MM.1S (cell line): ENCODE data around the gene AP4S1.

Experiments used
- DNase-seq: peaks from one replicate; pipeline ENCODE4 v3.0.0-alpha.2; 2015
- H2AFZ ChIP-seq: fragments of 300-600 bp; sonication (generic); 2 replicates; pipeline ENCODE4 v1.6.0; 2016; ENCODE audit warnings: antibody characterized with exemption, low read length
- H3F3A ChIP-seq: fragments of 300-600 bp; sonication (generic); 2 replicates; pipeline ENCODE4 v1.6.1; 2016; ENCODE audit warnings: mild to moderate bottlenecking, antibody characterized with exemption, low read length, moderate library complexity, mixed read lengths; ENCODE audit not compliant: insufficient read depth
- H3K27ac ChIP-seq: fragments of 300-600 bp; sonication (generic); 2 replicates; pipeline ENCODE4 v1.5.1; 2016; ENCODE audit warnings: mild to moderate bottlenecking, low read length
- H3K27me3 ChIP-seq: fragments of 300-600 bp; sonication (generic); replicated peaks from 2 replicates; pipeline ENCODE4 v1.6.0; 2016; ENCODE audit warnings: low read length; ENCODE audit not compliant: insufficient read depth
- H3K36me3 ChIP-seq: fragments of 300-600 bp; sonication (generic); replicated peaks from 2 replicates; pipeline ENCODE4 v1.6.1; 2016; ENCODE audit warnings: mild to moderate bottlenecking, low read length, mixed read lengths; ENCODE audit not compliant: insufficient read depth
- H3K4me1 ChIP-seq: fragments of 300-600 bp; sonication (generic); 2 replicates; pipeline ENCODE4 v1.6.1; 2016; ENCODE audit warnings: low read length, mixed read lengths
- H3K4me2 ChIP-seq: fragments of 300-600 bp; sonication (generic); 2 replicates; pipeline ENCODE4 v1.6.0; 2016; ENCODE audit warnings: low read depth, low read length
- H3K4me3 ChIP-seq: fragments of 300-600 bp; sonication (generic); 2 replicates; pipeline ENCODE4 v1.5.1; 2016; ENCODE audit warnings: low read length, mixed read lengths
- H3K79me2 ChIP-seq: fragments of 300-600 bp; sonication (generic); 2 replicates; pipeline ENCODE4 v1.6.1; 2016; ENCODE audit warnings: mixed run types, low read length, mixed read lengths
- H3K9ac ChIP-seq: fragments of 300-600 bp; sonication (generic); 2 replicates; pipeline ENCODE4 v1.6.1; 2016; ENCODE audit warnings: low read length, mixed read lengths
- H3K9me2 ChIP-seq: fragments of 300-600 bp; sonication (generic); replicated peaks from 2 replicates; pipeline ENCODE4 v1.6.1; 2016; ENCODE audit warnings: mild to moderate bottlenecking, low read length, mixed read lengths; ENCODE audit not compliant: insufficient read depth
- H3K9me3 ChIP-seq: fragments of 300-600 bp; sonication (generic); replicated peaks from 2 replicates; pipeline ENCODE4 v1.6.1; 2016; ENCODE audit warnings: mild to moderate bottlenecking, low read length, mixed read lengths; ENCODE audit not compliant: insufficient read depth
- H4K20me1 ChIP-seq: fragments of 300-600 bp; sonication (generic); 2 replicates; pipeline ENCODE4 v1.6.1; 2016; ENCODE audit warnings: mild to moderate bottlenecking, low read length, moderate library complexity, mixed read lengths; ENCODE audit not compliant: insufficient read depth
- CTCF ChIP-seq: fragments of 300-600 bp; sonication (generic); IDR thresholded peaks from 2 replicates; pipeline ENCODE4 v1.5.1; 2016; ENCODE audit warnings: antibody characterized with exemption, low read length, mixed read lengths
- EZH2 ChIP-seq: fragments of 300-600 bp; sonication (generic); optimal IDR thresholded peaks from 2 replicates; pipeline ENCODE3; 2017; ENCODE audit warnings: low read depth, mild to moderate bottlenecking, antibody characterized with exemption, low read length, mixed read lengths
- EZH2phosphoT487 ChIP-seq: fragments of 300-600 bp; sonication (generic); IDR thresholded peaks from 2 replicates; pipeline ENCODE4 v1.6.1; 2018; ENCODE audit warnings: antibody characterized with exemption, low read length

Gene AP4S1

GRCh38 chr14:31029016-31029970, 3.8 kb downstream of the AP4S1 start:
- DNase-seq = no peak
- H3K27me3 ChIP-seq = no peaks in the 10 kb centered on the region
- no peak overlapping the region for H3K9ac ChIP-seq
- peaks cover 12% of the 10 kb centered on the region for H3F3A ChIP-seq
- H3K79me2 ChIP-seq = peaks cover 18% of the 10 kb centered on the region
- TF ChIP-seq CTCF = no peak
- TF ChIP-seq EZH2phosphoT487 = no peak
- TF ChIP-seq EZH2 = no peak
- no peak overlapping the region for H2AFZ ChIP-seq
- H3K4me1 ChIP-seq = 0 out of 2 replicates have a peak, but pooled peaks cover 6% of the 10 kb centered on the region
- H4K20me1 ChIP-seq = no peaks in the 10 kb centered on the region
- no peak overlapping the region for H3K4me2 ChIP-seq
- no peaks in the 10 kb centered on the region for H3K9me2 ChIP-seq
- no peak overlapping the region for H3K27ac ChIP-seq
- H3K36me3 ChIP-seq = no peaks in the 10 kb centered on the region
- no peaks in the 10 kb centered on the region for H3K9me3 ChIP-seq
- H3K4me3 ChIP-seq = no peak overlapping the region

- Histone ChIP-seq H3K4me3 (no peak overlapping the region), H3K27me3 (no peaks in the 10 kb centered on the region), H3K79me2 (peaks cover 6% of the 10 kb centered on the region), H3K4me2 (no peak overlapping the region), H2AFZ (no peak overlapping the region), H4K20me1 (no peaks in the 10 kb centered on the region), H3F3A (peaks cover 12% of the 10 kb centered on the region), H3K36me3 (no peaks in the 10 kb centered on the region), H3K4me1 (0 out of 2 replicates have a peak, but pooled peaks cover 6% of the 10 kb centered on the region), H3K27ac (no peak overlapping the region), H3K9ac (no peak overlapping the region), H3K9me2 (no peaks in the 10 kb centered on the region), H3K9me3 (no peaks in the 10 kb centered on the region)
- no peak for DNase-seq
- TF ChIP-seq EZH2 = no peak
Measured at GRCh38 chr14:31030469-31030868, 5.0 kb downstream of the AP4S1 start.

GRCh38 chr14:31036552-31036951, 11.1 kb downstream of the AP4S1 start:
- no peak for TF ChIP-seq EZH2
- no peak for TF ChIP-seq EZH2phosphoT487
- no peak for TF ChIP-seq CTCF
- no peak overlapping the region for H3K27ac ChIP-seq

DNA sequence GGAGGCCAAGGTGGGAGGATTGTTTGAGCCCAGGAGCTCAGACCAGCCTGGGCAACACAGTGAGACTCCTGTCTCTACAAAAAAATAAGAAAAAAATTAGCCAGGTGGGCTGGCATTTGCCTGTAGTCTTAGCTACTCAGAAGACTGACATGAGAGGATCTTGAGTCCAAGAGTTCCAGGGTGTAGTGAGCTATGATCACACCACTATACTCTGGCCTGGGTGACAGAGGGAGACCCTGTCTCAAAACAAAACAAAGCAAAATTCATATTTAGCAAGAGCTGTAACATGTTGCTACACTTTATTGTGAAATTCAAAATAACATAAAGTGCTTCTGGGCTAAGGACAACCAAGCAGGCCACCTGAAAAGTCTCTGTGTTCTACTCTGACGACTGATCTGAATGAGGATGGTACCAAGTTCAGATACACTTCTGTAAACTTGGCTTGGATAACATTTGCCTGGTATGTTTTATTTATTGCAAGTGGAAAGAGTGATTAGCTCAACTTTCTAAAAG, 12.3 kb downstream of the AP4S1 start:
- no peak for TF ChIP-seq EZH2phosphoT487
- no peak for TF ChIP-seq EZH2
- no peak for TF ChIP-seq CTCF

More at GRCh38 chr14:31036552-31036951, 11.1 kb downstream of the AP4S1 start:
- no peaks in the 10 kb centered on the region for H3K36me3 ChIP-seq
- no peak overlapping the region for H3K4me2 ChIP-seq
- no peaks in the 10 kb centered on the region for H3K9me3 ChIP-seq
- no peak overlapping the region for H2AFZ ChIP-seq
- no peak overlapping the region for H3K9ac ChIP-seq
- 0 out of 2 replicates have a peak, but pooled peaks cover 2% of the 10 kb centered on the region for H3K4me1 ChIP-seq
- no peaks in the 10 kb centered on the region for H3F3A ChIP-seq
- H3K79me2 ChIP-seq = no peaks in the 10 kb centered on the region
- no peaks in the 10 kb centered on the region for H3K27me3 ChIP-seq
- no peak overlapping the region for H3K4me3 ChIP-seq
- H3K9me2 ChIP-seq = no peaks in the 10 kb centered on the region
- no peak for DNase-seq
- H4K20me1 ChIP-seq = no peaks in the 10 kb centered on the region

More for the DNA sequence above, 12.3 kb downstream of the AP4S1 start:
- no peak for DNase-seq
- H2AFZ ChIP-seq = no peak overlapping the region
- no peak overlapping the region for H3K4me3 ChIP-seq
- H3K27ac ChIP-seq = no peak overlapping the region
- H3K4me1 ChIP-seq = no peaks in the 10 kb centered on the region
- H3K79me2 ChIP-seq = no peaks in the 10 kb centered on the region
- H4K20me1 ChIP-seq = no peaks in the 10 kb centered on the region
- H3F3A ChIP-seq = no peaks in the 10 kb centered on the region
- no peaks in the 10 kb centered on the region for H3K27me3 ChIP-seq
- H3K4me2 ChIP-seq = no peak overlapping the region
- no peaks in the 10 kb centered on the region for H3K9me2 ChIP-seq
- H3K36me3 ChIP-seq = no peaks in the 10 kb centered on the region
- H3K9me3 ChIP-seq = no peaks in the 10 kb centered on the region
- H3K9ac ChIP-seq = no peak overlapping the region
